ENCODE results near the gene MRPL3.

DNA sequence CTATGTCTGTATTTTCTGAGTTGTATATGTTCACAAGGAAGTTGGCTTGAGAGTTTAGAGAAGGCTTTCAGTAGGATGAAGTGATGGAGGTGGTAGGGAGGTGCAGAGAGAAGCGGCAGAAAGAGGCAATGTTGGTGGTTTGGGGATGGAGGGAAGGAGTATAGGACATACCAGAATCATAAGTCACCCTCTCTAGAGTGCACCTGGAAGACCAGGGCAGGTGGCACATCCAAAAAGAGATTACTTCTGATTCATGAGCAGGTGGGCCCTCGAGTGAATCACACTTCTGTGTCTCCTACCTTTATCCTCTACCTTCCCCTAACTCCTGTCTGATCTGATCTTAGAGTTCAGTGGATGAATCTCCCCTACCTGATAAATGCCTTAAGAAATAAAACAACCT, 41.8 kb upstream of the MRPL3 start:
- TF ChIP-seq, protein P1, sequence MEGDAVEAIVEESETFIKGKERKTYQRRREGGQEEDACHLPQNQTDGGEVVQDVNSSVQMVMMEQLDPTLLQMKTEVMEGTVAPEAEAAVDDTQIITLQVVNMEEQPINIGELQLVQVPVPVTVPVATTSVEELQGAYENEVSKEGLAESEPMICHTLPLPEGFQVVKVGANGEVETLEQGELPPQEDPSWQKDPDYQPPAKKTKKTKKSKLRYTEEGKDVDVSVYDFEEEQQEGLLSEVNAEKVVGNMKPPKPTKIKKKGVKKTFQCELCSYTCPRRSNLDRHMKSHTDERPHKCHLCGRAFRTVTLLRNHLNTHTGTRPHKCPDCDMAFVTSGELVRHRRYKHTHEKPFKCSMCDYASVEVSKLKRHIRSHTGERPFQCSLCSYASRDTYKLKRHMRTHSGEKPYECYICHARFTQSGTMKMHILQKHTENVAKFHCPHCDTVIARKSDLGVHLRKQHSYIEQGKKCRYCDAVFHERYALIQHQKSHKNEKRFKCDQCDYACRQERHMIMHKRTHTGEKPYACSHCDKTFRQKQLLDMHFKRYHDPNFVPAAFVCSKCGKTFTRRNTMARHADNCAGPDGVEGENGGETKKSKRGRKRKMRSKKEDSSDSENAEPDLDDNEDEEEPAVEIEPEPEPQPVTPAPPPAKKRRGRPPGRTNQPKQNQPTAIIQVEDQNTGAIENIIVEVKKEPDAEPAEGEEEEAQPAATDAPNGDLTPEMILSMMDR (IDR thresholded peaks at IDR 0.05): no peak
- no peak for TF ChIP-seq POLR2A (IDR thresholded peaks at IDR 0.05)

Measured in heart left ventricle (tissue), 13 donors.